22Rv1 (cell line): ENCODE measurements around the gene CUEDC1.
"Not testable (repeated sequence)": the region's sequence is repeated elsewhere in the genome, so short reads cannot be mapped to it uniquely, and the experiment has no call there.

ENCODE experiments used
- H3K27ac ChIP-seq: fragments of 450-650 bp; 2 replicates; pipeline ENCODE4 v1.5.1; 2017
- ZFX ChIP-seq: fragments of 450-650 bp; IDR thresholded peaks from 2 replicates; pipeline ENCODE4 v1.6.1; 2017; ENCODE audit warnings: antibody characterized with exemption, borderline replicate concordance
- TF ChIP-seq, protein P1 (sequence below): fragments of 450-650 bp; IDR thresholded peaks from 2 replicates; pipeline ENCODE4 v1.5.1; 2017; ENCODE audit warnings: mild to moderate bottlenecking

CUEDC1 gene

DNA sequence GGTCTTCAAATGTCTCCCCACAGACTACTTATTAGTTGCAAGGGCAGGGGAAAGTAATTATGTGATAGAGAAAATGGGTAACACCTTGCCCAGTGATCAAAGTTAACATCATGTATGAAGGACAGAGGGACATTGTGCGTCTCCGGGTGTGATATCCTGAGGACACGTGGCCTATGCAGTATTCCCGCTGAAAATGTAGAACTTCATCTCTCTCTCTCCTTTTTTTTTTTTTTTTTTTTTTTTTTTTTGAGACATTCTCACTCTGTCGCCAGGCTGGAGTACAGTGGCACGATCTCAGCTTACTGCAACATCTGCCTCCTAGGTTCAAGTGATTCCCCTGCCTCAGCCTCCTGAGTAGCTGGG is 7.9 kb upstream of the CUEDC1 start:
- TF ChIP-seq ZFX: no peak
- TF ChIP-seq, protein P1, sequence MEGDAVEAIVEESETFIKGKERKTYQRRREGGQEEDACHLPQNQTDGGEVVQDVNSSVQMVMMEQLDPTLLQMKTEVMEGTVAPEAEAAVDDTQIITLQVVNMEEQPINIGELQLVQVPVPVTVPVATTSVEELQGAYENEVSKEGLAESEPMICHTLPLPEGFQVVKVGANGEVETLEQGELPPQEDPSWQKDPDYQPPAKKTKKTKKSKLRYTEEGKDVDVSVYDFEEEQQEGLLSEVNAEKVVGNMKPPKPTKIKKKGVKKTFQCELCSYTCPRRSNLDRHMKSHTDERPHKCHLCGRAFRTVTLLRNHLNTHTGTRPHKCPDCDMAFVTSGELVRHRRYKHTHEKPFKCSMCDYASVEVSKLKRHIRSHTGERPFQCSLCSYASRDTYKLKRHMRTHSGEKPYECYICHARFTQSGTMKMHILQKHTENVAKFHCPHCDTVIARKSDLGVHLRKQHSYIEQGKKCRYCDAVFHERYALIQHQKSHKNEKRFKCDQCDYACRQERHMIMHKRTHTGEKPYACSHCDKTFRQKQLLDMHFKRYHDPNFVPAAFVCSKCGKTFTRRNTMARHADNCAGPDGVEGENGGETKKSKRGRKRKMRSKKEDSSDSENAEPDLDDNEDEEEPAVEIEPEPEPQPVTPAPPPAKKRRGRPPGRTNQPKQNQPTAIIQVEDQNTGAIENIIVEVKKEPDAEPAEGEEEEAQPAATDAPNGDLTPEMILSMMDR: no peak
- H3K27ac ChIP-seq: no peak overlapping the region

DNA sequence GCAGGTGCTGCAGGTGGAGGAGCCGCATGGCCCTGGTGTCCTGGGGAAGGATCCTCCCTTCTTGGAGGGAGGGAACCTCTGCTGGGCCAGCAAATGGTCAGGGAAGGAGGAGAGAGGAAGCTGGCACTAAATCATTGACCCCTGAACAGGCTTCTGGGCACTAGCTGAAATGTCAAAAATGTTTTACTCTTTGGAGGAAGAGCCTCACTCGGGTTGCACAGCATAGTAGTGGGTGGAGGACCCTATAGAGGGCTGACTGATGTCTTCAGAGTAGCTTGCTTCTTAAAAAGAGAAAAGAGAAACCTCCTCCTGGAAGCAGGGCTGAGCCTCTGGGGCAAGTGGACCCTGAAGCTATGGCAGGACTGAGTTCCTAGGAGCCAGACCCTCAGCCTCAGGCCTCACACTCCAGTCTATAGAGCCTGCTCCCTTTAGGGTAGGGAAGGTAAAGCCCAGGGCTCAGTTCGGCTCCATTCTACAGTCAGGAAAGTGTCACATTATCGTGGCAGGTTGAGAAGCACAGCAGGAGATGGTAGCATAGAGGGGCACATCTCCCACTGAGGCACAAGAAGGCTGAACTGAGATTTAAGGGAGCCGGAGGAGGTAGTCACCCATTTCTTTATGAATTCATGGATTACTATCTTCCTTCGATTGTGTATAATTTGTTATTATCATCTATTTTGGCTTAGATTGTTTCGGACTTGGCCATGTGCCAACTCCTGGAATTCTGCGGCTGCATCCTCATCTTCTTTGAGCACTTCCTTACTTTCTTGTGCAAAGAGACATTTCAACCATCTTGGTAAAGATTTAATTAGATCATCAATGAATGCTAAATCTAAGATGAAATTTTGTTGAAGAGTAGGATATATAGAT is 7.3 kb upstream of the CUEDC1 start:
- no peak for TF ChIP-seq ZFX
- TF ChIP-seq, protein P1: no peak
- no peak overlapping the region for H3K27ac ChIP-seq

DNA sequence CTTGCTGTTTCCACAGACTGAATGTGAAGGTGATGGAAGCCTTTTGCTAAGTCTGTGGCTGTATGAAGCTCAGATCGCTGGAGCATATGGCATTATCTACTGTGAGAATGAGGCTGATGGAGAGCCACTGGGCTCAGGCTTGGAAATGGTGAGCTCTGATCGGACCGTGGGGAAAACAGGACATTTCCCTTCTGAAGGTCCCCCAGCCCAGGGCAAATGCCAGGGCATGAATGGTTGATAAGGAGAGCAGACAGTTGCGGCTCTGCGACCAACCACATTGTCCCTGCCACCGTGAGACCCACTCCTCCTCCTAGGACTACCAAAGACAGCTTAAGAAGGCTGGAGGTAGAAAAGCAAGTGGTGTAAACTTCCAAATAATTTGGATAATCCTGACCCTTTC is 4.7 kb upstream of the CUEDC1 start:
- H3K27ac ChIP-seq: no peak overlapping the region
- TF ChIP-seq, protein P1: no peak
- TF ChIP-seq ZFX: no peak

DNA sequence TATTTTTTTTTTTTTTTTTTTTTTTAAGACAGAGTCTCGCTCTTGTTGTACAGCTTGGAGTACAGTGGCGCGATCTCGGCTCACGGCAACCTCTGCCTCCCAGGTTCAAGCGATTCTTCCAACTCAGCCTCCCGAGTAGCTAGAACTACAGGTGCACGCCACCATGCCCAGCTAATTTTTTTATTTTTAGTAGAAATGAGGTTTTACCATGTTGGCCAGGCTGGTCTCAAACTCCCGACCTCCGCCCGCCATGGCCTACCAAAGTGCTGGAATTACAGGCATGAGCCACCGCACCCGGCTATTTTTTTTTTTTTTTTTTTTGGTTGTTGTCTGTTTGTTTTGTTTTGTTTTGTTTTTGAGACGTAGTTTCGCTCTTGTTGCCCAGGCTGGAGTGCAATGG is 3.2 kb upstream of the CUEDC1 start:
- not testable (repeated sequence) for H3K27ac ChIP-seq

DNA sequence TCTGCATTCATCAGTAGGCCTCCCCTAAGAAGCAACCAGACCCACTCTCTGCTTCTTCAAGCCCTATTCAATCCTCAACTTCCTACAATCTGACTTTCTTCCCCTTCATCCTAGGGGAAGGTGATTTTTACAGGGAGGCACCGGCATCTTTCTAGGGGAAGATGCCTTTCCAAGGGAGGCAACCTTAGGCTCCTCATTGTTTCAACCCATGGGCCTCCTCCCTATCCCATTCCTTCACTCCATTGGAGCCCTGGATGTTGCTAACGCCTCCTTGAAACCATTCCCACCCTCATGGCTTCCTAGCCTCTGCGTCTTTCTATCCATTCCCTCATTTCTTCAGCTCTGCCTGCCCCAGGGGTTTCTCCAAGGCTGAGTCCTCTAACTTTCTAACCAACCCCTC is 2.7 kb upstream of the CUEDC1 start:
- no peak for TF ChIP-seq ZFX
- TF ChIP-seq, protein P1: no peak
- no peak overlapping the region for H3K27ac ChIP-seq

DNA sequence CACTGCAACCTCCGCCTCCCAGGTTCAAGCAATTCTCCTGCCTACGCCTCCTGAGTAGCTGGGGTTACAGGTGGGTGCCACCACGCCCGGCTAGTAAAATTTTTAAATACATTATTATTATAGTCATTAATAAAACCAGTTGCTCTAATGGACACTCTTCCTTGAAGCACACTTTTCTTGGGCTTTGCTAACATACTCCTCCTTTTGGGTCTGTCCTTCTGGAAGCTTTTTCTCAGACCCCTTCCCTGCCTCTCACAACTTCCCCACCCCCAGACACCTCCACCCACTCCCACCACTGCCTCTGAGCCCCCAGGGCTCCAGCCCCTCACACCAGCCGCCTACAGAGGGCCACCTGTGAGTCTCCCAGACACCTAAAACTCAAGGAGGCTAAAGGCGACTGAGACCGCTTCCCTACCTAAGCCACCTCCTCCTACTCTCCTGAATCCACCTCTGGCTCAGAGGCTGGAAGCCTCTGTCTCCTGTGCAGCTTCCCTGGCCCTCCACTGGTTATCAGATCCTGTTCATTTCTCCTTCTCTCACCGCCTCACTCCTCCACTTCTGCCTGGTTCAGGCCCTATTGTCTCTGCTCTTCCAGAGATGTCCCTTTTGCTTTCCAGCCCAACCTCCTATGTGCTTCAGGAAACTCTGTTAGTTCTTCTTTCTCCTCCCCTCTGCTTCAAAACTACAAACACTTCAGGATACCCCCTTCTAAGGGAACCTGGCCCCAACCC is 2.1 kb upstream of the CUEDC1 start:
- H3K27ac ChIP-seq: no peak overlapping the region

DNA sequence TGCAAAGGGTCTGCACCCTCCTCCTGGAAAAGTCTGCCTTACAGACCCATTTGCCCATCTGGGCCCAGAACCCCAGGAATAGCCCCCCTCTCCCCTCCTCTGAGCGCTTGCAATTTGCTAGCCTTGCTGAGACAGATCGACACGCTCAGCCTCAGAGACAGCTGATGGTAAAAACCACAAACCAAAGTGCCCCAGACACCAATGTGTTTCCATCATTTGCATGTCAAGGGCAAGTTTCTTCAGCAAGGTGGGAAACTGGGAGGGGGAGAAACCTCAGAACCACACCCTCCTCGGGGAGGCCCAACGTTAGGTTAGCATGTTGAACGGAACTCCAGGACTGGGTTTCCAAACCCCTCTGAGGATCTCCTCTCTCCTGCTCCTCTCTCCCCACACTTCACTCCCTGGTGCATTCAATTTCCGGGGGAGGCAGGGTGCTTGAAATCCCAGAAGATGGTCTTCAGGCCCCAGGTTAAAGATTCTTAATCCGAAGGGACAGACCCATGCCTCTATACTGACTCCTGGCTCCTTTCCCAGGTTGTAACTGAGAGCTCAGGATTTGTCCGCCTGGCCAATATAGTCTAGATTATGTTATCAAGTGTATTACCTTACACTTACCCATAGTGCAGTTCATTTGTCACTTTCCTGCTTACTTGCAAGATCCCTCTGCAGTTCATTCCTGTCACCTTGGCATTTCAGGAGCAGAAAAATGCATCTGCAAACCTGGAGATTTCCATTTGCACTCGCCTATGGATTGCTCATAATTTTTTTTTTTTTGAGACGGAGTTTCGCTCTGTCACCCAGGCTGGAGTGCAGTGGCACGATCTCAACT is 1.3 kb upstream of the CUEDC1 start:
- no peak for TF ChIP-seq ZFX
- TF ChIP-seq, protein P1: no peak
- no peak overlapping the region for H3K27ac ChIP-seq

More for the DNA sequence above, 2.1 kb upstream of the CUEDC1 start:
- TF ChIP-seq, protein P1: no peak
- TF ChIP-seq ZFX: no peak
